ENCODE results near the gene TCF23. TPM values are rescaled to one million over a fixed set of nuclear protein-coding genes. Genes with fewer than 3 reads are reported as not detected.

The TCF23 gene
- total RNA-seq, 1 donor from 2014 or later: not detected

Other genes starting within 250 kb of the TCF23 start
- gene MAPRE3, start 178.4 kb upstream of the TCF23 start, total RNA-seq: 16.3 and 17.5 TPM in 2 replicates
- 54.0 and 55.2 TPM in 2 replicates for gene TMEM214, start 116.0 kb upstream of the TCF23 start, total RNA-seq
- 67.2 and 67.7 TPM in 2 replicates for gene AGBL5, start 97.3 kb upstream of the TCF23 start, total RNA-seq
- gene OST4, start 77.3 kb upstream of the TCF23 start, total RNA-seq: 232 and 236 TPM in 2 replicates
- gene EMILIN1, start 70.4 kb upstream of the TCF23 start, total RNA-seq: 22.6 and 24.1 TPM in 2 replicates
- 10.0 and 10.6 TPM in 2 replicates for gene KHK, start 62.2 kb upstream of the TCF23 start, total RNA-seq
- 1.3 and 2.1 TPM in 2 replicates for gene CGREF1, start 29.9 kb upstream of the TCF23 start, total RNA-seq
- 0.47 and 0.82 TPM in 2 replicates for gene ABHD1, start 25.2 kb upstream of the TCF23 start, total RNA-seq
- gene PREB, start 14.4 kb upstream of the TCF23 start, total RNA-seq: 52.5 and 56.3 TPM in 2 replicates
- not detected in 2 replicates for gene PRR30, start 9.6 kb upstream of the TCF23 start, total RNA-seq
- gene ATRAID, start 63.0 kb downstream of the TCF23 start, total RNA-seq: 86.3 and 86.6 TPM in 2 replicates
- 129 and 140 TPM in 2 replicates for gene SLC5A6, start 63.3 kb downstream of the TCF23 start, total RNA-seq
- 117 and 127 TPM in 2 replicates for gene CAD, start 68.4 kb downstream of the TCF23 start, total RNA-seq
- gene SLC30A3, start 114.0 kb downstream of the TCF23 start, total RNA-seq: 0.48 and 0.93 TPM in 2 replicates
- gene DNAJC5G, start 126.4 kb downstream of the TCF23 start, total RNA-seq: not detected in 2 replicates
- gene TRIM54, start 133.4 kb downstream of the TCF23 start, total RNA-seq: not detected in 2 replicates
- gene UCN, start 159.4 kb downstream of the TCF23 start, total RNA-seq: 1.6 and 1.9 TPM in 2 replicates
- 84.5 and 90.7 TPM in 2 replicates for gene MPV17, start 174.1 kb downstream of the TCF23 start, total RNA-seq
- 109 and 114 TPM in 2 replicates for gene GTF3C2, start 207.8 kb downstream of the TCF23 start, total RNA-seq
- 72.5 TPM in 2 replicates for gene EIF2B4, start 221.3 kb downstream of the TCF23 start, total RNA-seq
- gene SNX17, start 221.6 kb downstream of the TCF23 start, total RNA-seq: 104 and 109 TPM in 2 replicates
- 26.5 and 27.9 TPM in 2 replicates for gene ZNF513, start 231.7 kb downstream of the TCF23 start, total RNA-seq

Measured in neural crest cell (in vitro differentiated cells).